WTC11 (cell line): ENCODE measurements around the gene MRPL9. TPM values are rescaled to one million over a fixed set of nuclear protein-coding genes. Genes with fewer than 3 reads are reported as not detected.

ENCODE experiments used
- ATAC-seq: fragments of 200-7000 bp; cut with Tn5 transposase; 2 replicates; pipeline ENCODE4 v1.10.0; 2021; ENCODE audit warnings: mild to moderate bottlenecking, moderate library complexity
- CTCF ChIA-PET: fragments of 300-600 bp; sonication (Branson Sonifier 250); formaldehyde crosslinking; loops from one replicate; lab custom pipeline; 2021; ENCODE audit warnings: antibody characterized with exemption; lab: Charles Lee
- POLR2A ChIA-PET: fragments of 350-600 bp; sonication (Branson Sonifier 250); formaldehyde crosslinking; loops from one replicate; lab custom pipeline; 2021; ENCODE audit warnings: antibody characterized with exemption; lab: Charles Lee
- DNase-seq: peaks from one replicate; pipeline ENCODE4 v3.0.0; 2021; ENCODE audit warnings: low spot score
- H3K27ac Mint-ChIP-seq: 2 replicates; pipeline ENCODE4 v1.8.0; 2021; ENCODE audit warnings: mixed read lengths
- H3K27me3 Mint-ChIP-seq: 2 replicates; pipeline ENCODE4 v1.8.0; 2021; ENCODE audit warnings: low read depth, mild to moderate bottlenecking, moderate library complexity, mixed read lengths
- H3K36me3 Mint-ChIP-seq: 2 replicates; pipeline ENCODE4 v1.8.0; 2021; ENCODE audit warnings: mixed read lengths
- H3K4me1 Mint-ChIP-seq: 2 replicates; pipeline ENCODE4 v1.8.0; 2022; ENCODE audit warnings: mixed read lengths
- H3K4me3 Mint-ChIP-seq: 2 replicates; pipeline ENCODE4 v1.8.0; 2021; ENCODE audit warnings: mild to moderate bottlenecking, moderate library complexity, mixed read lengths
- H3K9me3 Mint-ChIP-seq: 2 replicates; pipeline ENCODE4 v1.8.0; 2021; ENCODE audit warnings: mixed read lengths
- CREM ChIP-seq: sonication (generic); formaldehyde crosslinking; IDR thresholded peaks from 2 replicates; pipeline ENCODE4 v1.8.1; 2022; ENCODE audit warnings: mild to moderate bottlenecking, missing genetic modification reagents, moderate library complexity
- ELF4 ChIP-seq: sonication (generic); formaldehyde crosslinking; IDR thresholded peaks from 2 replicates; pipeline ENCODE4 v1.8.1; 2022; ENCODE audit warnings: low read depth, mild to moderate bottlenecking, moderate library complexity, missing genetic modification reagents
- FOXJ3 ChIP-seq: sonication (generic); formaldehyde crosslinking; IDR thresholded peaks from 2 replicates; pipeline ENCODE4 v1.9.0; 2021; ENCODE audit warnings: missing genetic modification reagents, mild to moderate bottlenecking, borderline replicate concordance
- FOXK1 ChIP-seq: sonication (generic); formaldehyde crosslinking; IDR thresholded peaks from 2 replicates; pipeline ENCODE4 v1.8.0; 2022; ENCODE audit warnings: mild to moderate bottlenecking, moderate library complexity, missing genetic modification reagents
- GABPB1 ChIP-seq: sonication (generic); formaldehyde crosslinking; IDR thresholded peaks from 2 replicates; pipeline ENCODE4 v1.8.1; 2023; ENCODE audit warnings: mild to moderate bottlenecking, missing genetic modification reagents
- MYBL2 ChIP-seq: sonication (generic); formaldehyde crosslinking; IDR thresholded peaks from 2 replicates; pipeline ENCODE4 v1.8.1; 2023; ENCODE audit warnings: mild to moderate bottlenecking, moderate library complexity, missing genetic modification reagents
- NFYB ChIP-seq: sonication (generic); formaldehyde crosslinking; conservative IDR thresholded peaks from 2 replicates; pipeline ENCODE4 v1.8.0; 2022; ENCODE audit warnings: low read depth, missing genetic modification reagents
- NR1H2 ChIP-seq: sonication (generic); formaldehyde crosslinking; IDR thresholded peaks from 2 replicates; pipeline ENCODE4 v1.9.0; 2021; ENCODE audit warnings: mild to moderate bottlenecking, moderate library complexity, missing genetic modification reagents
- NR2C2 ChIP-seq: sonication (generic); formaldehyde crosslinking; IDR thresholded peaks from 2 replicates; pipeline ENCODE4 v1.8.0; 2022; ENCODE audit warnings: mild to moderate bottlenecking, missing genetic modification reagents
- RELA ChIP-seq: sonication (generic); formaldehyde crosslinking; IDR thresholded peaks from 2 replicates; pipeline ENCODE4 v1.8.1; 2022; ENCODE audit warnings: missing genetic modification reagents, mild to moderate bottlenecking, borderline replicate concordance
- TEAD4 ChIP-seq: sonication (generic); formaldehyde crosslinking; IDR thresholded peaks from 2 replicates; pipeline ENCODE4 v1.8.0; 2022; ENCODE audit warnings: mild to moderate bottlenecking, missing genetic modification reagents
- TP53 ChIP-seq: sonication (generic); formaldehyde crosslinking; IDR thresholded peaks from 2 replicates; pipeline ENCODE4 v1.8.1; 2023; ENCODE audit warnings: mild to moderate bottlenecking, missing genetic modification reagents
- ZNF138 ChIP-seq: sonication (generic); formaldehyde crosslinking; conservative IDR thresholded peaks from 2 replicates; pipeline ENCODE4 v1.8.1; 2022; ENCODE audit warnings: mild to moderate bottlenecking, moderate library complexity, missing genetic modification reagents
- ZNF263 ChIP-seq: sonication (generic); formaldehyde crosslinking; IDR thresholded peaks from 2 replicates; pipeline ENCODE4 v1.8.1; 2022; ENCODE audit warnings: low read depth, mild to moderate bottlenecking, moderate library complexity, missing genetic modification reagents
- ZNF396 ChIP-seq: fragments of 250-450 bp; sonication (Bioruptor Pico); IDR thresholded peaks from 2 replicates; pipeline ENCODE4 v1.8.0; 2021; ENCODE audit warnings: mild to moderate bottlenecking, moderate library complexity, borderline replicate concordance
- total RNA-seq: library from RNA; stranded (reverse); gene quantifications from 3 replicates; pipeline ENCODE4 v1.2.3, GENCODE V29; 2021
- TF ChIP-seq, protein P1 (sequence below): sonication (generic); formaldehyde crosslinking; IDR thresholded peaks from 2 replicates; pipeline ENCODE4 v1.8.0; 2022; ENCODE audit warnings: missing genetic modification reagents
- TF ChIP-seq, protein P2 (sequence below): fragments of 250-450 bp; sonication (Bioruptor Pico); IDR thresholded peaks from 2 replicates; pipeline ENCODE4 v2.1.2; 2022; ENCODE audit warnings: mild to moderate bottlenecking, moderate library complexity
- TF ChIP-seq, protein P3 (sequence below): fragments of 250-450 bp; sonication (Bioruptor Pico); IDR thresholded peaks from 2 replicates; pipeline ENCODE4 v1.9.0; 2021; ENCODE audit warnings: moderate library complexity, mild to moderate bottlenecking, inconsistent platforms, borderline replicate concordance
- TF ChIP-seq, protein P4 (sequence below): fragments of 250-450 bp; sonication (Bioruptor Pico); IDR thresholded peaks from 2 replicates; pipeline ENCODE4 v1.8.0; 2021; ENCODE audit warnings: mild to moderate bottlenecking
- TF ChIP-seq, protein P5 (sequence below): sonication (generic); formaldehyde crosslinking; IDR thresholded peaks from 2 replicates; pipeline ENCODE4 v1.8.1; 2023; ENCODE audit warnings: mild to moderate bottlenecking, moderate library complexity, missing genetic modification reagents
- TF ChIP-seq, protein P6 (sequence below): sonication (generic); formaldehyde crosslinking; IDR thresholded peaks from 2 replicates; pipeline ENCODE4 v1.8.1; 2022; ENCODE audit warnings: mild to moderate bottlenecking, moderate library complexity, missing genetic modification reagents
- TF ChIP-seq, protein P7 (sequence below): sonication (generic); formaldehyde crosslinking; IDR thresholded peaks from 2 replicates; pipeline ENCODE4 v1.8.0; 2023; ENCODE audit warnings: missing genetic modification reagents, mild to moderate bottlenecking, borderline replicate concordance

MRPL9 gene
- total RNA-seq, 1 experiment from 2014 or later, result 99.3 TPM

DNA sequence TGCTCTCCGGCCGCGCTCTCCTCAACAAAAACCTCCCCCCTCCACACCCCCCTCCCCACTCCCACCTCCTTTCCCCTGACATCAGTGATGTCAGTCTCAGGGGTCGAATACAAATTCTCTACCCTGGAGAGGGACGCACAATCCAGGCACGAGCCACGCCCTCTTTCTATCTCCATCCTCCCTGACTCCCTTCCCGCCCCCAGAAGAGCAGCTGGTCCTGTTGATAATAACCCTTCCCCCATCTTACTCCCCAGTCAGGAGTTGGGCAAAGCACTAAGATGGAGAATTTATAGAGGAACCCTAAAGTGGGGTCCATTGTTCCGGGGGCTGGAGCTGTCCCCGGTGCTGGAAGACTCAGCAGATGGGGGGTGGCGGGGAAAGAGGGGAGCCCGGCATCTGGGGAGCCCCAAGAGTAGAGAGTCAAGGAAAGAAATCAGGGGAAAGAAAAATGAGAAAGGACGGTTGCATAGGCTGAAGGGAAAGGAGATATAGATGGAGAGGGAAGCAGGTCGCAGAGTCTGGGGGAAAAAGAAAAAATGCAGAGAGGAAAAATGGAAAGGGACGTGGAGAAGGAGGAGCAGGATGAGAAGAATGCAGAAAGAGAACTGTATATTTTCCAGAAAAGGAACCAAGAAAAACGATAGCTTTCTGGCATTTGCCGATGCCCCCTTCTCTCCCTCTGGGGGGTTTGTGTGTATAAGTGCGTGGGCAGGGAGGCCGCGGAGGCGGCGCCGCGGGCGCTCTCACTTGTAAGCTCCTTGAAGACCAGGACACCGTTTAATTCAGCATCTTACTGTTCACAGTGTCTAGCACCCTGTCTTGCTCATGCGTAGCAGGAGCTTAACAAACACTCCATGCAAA is 46.3 kb downstream of the MRPL9 start, which contains the start of gene CELF3:
Gene CELF3 (minus strand): TSS at position 33 of the 861 bp plus-strand sequence. CDS start 783 bp downstream, outside the sequence.
- Mint-ChIP-seq H3K36me3 (no peaks in the 10 kb centered on the region), H3K27me3 (peaks cover 64% of the 10 kb centered on the region), H3K4me3 (peak within 1 kb of the TSS; percentile 75), H3K27ac (peak within 1 kb of the TSS; percentile 84; the same call in 1 of the 2 replicates), H3K9me3 (no peaks in the 10 kb centered on the region), H3K4me1 (peaks cover 31% of the 10 kb centered on the region)
- DNase-seq, result peak; percentile 64
- ChIA-PET POLR2A (interaction anchor here (0.6 to 2.1 kb wide), 6 partner anchors 12 to 207 kb away, joined by 3 to 7 read pairs (median 4); partner anchors contain the start of genes C2CD4D, MRPL9 and TDRKH), CTCF (interaction anchor here (0.6 to 3.9 kb wide), 19 partner anchors 7 to 347 kb away, joined by 3 to 48 read pairs (median 4); partner anchors contain the start of genes CGN and SNX27)
- ATAC-seq, result peak; percentile 15
- TF ChIP-seq, protein P1, sequence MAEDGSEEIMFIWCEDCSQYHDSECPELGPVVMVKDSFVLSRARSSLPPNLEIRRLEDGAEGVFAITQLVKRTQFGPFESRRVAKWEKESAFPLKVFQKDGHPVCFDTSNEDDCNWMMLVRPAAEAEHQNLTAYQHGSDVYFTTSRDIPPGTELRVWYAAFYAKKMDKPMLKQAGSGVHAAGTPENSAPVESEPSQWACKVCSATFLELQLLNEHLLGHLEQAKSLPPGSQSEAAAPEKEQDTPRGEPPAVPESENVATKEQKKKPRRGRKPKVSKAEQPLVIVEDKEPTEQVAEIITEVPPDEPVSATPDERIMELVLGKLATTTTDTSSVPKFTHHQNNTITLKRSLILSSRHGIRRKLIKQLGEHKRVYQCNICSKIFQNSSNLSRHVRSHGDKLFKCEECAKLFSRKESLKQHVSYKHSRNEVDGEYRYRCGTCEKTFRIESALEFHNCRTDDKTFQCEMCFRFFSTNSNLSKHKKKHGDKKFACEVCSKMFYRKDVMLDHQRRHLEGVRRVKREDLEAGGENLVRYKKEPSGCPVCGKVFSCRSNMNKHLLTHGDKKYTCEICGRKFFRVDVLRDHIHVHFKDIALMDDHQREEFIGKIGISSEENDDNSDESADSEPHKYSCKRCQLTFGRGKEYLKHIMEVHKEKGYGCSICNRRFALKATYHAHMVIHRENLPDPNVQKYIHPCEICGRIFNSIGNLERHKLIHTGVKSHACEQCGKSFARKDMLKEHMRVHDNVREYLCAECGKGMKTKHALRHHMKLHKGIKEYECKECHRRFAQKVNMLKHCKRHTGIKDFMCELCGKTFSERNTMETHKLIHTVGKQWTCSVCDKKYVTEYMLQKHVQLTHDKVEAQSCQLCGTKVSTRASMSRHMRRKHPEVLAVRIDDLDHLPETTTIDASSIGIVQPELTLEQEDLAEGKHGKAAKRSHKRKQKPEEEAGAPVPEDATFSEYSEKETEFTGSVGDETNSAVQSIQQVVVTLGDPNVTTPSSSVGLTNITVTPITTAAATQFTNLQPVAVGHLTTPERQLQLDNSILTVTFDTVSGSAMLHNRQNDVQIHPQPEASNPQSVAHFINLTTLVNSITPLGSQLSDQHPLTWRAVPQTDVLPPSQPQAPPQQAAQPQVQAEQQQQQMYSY (CRISPR knock-in tag), result no peak
- TF ChIP-seq, protein P2, sequence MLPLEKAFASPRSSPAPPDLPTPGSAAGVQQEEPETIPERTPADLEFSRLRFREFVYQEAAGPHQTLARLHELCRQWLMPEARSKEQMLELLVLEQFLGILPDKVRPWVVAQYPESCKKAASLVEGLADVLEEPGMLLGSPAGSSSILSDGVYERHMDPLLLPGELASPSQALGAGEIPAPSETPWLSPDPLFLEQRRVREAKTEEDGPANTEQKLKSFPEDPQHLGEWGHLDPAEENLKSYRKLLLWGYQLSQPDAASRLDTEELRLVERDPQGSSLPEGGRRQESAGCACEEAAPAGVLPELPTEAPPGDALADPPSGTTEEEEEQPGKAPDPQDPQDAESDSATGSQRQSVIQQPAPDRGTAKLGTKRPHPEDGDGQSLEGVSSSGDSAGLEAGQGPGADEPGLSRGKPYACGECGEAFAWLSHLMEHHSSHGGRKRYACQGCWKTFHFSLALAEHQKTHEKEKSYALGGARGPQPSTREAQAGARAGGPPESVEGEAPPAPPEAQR (CRISPR knock-in tag), result 0 out of 2 replicates have a peak, but pooled peaks have one; percentile 64
- TF ChIP-seq, protein P3, sequence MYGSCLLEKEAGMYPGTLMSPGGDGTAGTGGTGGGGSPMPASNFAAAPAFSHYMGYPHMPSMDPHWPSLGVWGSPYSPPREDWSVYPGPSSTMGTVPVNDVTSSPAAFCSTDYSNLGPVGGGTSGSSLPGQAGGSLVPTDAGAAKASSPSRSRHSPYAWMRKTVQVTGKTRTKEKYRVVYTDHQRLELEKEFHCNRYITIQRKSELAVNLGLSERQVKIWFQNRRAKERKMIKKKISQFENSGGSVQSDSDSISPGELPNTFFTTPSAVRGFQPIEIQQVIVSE (CRISPR knock-in tag), result no peak
- TF ChIP-seq ELF4 (CRISPR knock-in tag) (no peak), NFYB (CRISPR knock-in tag) (no peak), CREM (CRISPR knock-in tag) (0 out of 2 replicates have a peak, but pooled peaks have one; percentile 53), GABPB1 (CRISPR knock-in tag) (no peak), NR2C2 (no peak), ZNF396 (no peak), NR1H2 (0 out of 2 replicates have a peak, but pooled peaks have one; percentile 24), ZNF138 (no peak), MYBL2 (CRISPR knock-in tag) (0 out of 2 replicates have a peak, but pooled peaks have one; percentile 32), FOXJ3 (CRISPR knock-in tag) (no peak), TP53 (CRISPR knock-in tag) (no peak), TEAD4 (CRISPR knock-in tag) (no peak), FOXK1 (no peak; the same call in 1 of the 2 replicates), ZNF263 (CRISPR knock-in tag) (no peak), RELA (no peak)
- TF ChIP-seq, protein P4, sequence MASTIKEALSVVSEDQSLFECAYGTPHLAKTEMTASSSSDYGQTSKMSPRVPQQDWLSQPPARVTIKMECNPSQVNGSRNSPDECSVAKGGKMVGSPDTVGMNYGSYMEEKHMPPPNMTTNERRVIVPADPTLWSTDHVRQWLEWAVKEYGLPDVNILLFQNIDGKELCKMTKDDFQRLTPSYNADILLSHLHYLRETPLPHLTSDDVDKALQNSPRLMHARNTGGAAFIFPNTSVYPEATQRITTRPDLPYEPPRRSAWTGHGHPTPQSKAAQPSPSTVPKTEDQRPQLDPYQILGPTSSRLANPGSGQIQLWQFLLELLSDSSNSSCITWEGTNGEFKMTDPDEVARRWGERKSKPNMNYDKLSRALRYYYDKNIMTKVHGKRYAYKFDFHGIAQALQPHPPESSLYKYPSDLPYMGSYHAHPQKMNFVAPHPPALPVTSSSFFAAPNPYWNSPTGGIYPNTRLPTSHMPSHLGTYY, result no peak
- TF ChIP-seq, protein P5, sequence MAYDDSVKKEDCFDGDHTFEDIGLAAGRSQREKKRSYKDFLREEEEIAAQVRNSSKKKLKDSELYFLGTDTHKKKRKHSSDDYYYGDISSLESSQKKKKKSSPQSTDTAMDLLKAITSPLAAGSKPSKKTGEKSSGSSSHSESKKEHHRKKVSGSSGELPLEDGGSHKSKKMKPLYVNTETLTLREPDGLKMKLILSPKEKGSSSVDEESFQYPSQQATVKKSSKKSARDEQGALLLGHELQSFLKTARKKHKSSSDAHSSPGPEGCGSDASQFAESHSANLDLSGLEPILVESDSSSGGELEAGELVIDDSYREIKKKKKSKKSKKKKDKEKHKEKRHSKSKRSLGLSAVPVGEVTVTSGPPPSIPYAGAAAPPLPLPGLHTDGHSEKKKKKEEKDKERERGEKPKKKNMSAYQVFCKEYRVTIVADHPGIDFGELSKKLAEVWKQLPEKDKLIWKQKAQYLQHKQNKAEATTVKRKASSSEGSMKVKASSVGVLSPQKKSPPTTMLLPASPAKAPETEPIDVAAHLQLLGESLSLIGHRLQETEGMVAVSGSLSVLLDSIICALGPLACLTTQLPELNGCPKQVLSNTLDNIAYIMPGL (CRISPR knock-in tag), result no peak
- TF ChIP-seq, protein P6, sequence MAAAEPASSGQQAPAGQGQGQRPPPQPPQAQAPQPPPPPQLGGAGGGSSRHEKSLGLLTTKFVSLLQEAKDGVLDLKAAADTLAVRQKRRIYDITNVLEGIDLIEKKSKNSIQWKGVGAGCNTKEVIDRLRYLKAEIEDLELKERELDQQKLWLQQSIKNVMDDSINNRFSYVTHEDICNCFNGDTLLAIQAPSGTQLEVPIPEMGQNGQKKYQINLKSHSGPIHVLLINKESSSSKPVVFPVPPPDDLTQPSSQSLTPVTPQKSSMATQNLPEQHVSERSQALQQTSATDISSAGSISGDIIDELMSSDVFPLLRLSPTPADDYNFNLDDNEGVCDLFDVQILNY (CRISPR knock-in tag), result no peak
- TF ChIP-seq, protein P7, sequence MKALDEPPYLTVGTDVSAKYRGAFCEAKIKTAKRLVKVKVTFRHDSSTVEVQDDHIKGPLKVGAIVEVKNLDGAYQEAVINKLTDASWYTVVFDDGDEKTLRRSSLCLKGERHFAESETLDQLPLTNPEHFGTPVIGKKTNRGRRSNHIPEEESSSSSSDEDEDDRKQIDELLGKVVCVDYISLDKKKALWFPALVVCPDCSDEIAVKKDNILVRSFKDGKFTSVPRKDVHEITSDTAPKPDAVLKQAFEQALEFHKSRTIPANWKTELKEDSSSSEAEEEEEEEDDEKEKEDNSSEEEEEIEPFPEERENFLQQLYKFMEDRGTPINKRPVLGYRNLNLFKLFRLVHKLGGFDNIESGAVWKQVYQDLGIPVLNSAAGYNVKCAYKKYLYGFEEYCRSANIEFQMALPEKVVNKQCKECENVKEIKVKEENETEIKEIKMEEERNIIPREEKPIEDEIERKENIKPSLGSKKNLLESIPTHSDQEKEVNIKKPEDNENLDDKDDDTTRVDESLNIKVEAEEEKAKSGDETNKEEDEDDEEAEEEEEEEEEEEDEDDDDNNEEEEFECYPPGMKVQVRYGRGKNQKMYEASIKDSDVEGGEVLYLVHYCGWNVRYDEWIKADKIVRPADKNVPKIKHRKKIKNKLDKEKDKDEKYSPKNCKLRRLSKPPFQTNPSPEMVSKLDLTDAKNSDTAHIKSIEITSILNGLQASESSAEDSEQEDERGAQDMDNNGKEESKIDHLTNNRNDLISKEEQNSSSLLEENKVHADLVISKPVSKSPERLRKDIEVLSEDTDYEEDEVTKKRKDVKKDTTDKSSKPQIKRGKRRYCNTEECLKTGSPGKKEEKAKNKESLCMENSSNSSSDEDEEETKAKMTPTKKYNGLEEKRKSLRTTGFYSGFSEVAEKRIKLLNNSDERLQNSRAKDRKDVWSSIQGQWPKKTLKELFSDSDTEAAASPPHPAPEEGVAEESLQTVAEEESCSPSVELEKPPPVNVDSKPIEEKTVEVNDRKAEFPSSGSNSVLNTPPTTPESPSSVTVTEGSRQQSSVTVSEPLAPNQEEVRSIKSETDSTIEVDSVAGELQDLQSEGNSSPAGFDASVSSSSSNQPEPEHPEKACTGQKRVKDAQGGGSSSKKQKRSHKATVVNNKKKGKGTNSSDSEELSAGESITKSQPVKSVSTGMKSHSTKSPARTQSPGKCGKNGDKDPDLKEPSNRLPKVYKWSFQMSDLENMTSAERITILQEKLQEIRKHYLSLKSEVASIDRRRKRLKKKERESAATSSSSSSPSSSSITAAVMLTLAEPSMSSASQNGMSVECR (CRISPR knock-in tag), result peak; percentile 66; the same call in 1 of the 2 replicates
